ENCODE measurements around the gene PI4KA. TPM values are rescaled to one million over a fixed set of nuclear protein-coding genes. Genes with fewer than 3 reads are reported as not detected.

The PI4KA gene
- total and polyA plus RNA-seq, 4 donors = 19.4 to 47.5 (median 36.3) TPM

- Histone ChIP-seq H3K9ac (ENCODE audit: low read depth in 1 of 2, low read length in 2 of 2) (no peak overlapping the region), H3K4me3 (ENCODE audit: low read depth in 1 of 3, low read length in 3 of 3) (no peak overlapping the region), H3K36me3 (ENCODE audit: control insufficient read depth in 4 of 4, insufficient read depth in 3 of 4, low read depth in 1 of 4, low read length in 3 of 4) (no peaks in the 10 kb centered on the region), H3K27me3 (ENCODE audit: control insufficient read depth in 4 of 4, insufficient read depth in 4 of 4, low read length in 3 of 4) (peaks cover 0 to 2% (median 0%) of the 10 kb centered on the region in 4 donors), H3K27ac (ENCODE audit: low read depth in 1 of 2, low read length in 2 of 2) (no peak overlapping the region), H3K9me3 (ENCODE audit: control insufficient read depth in 4 of 4, low read length in 3 of 4) (no peaks in the 10 kb centered on the region), H3K4me1 (ENCODE audit: control insufficient read depth in 4 of 4, insufficient read depth in 4 of 4, low read length in 3 of 4) (no peaks in the 10 kb centered on the region)
- DNase-seq (ENCODE audit: low spot score) = no peak
- WGBS = 75% methylated on average over 5 of the region's 5 CpGs
- no peak for TF ChIP-seq RAD21 (IDR thresholded peaks at IDR 0.05)
- no peak for TF ChIP-seq GABPA (IDR thresholded peaks at IDR 0.05 in 1 of 2, conservative IDR thresholded peaks at IDR 0.05 in 1 of 2)
- no peak for TF ChIP-seq MAX (IDR thresholded peaks at IDR 0.05)
- no peak for TF ChIP-seq RXRA (IDR thresholded peaks at IDR 0.05)
- TF ChIP-seq EGR1 (IDR thresholded peaks at IDR 0.05; ENCODE audit: low read depth in 2 of 2) = no peak
- no peak for TF ChIP-seq NR2F2 (IDR thresholded peaks at IDR 0.05)
- no peak for TF ChIP-seq HNF4G (IDR thresholded peaks at IDR 0.05)
- TF ChIP-seq ZBTB33 (IDR thresholded peaks at IDR 0.05) = no peak
- no peak for TF ChIP-seq FOXA1 (IDR thresholded peaks at IDR 0.05)
- no peak for TF ChIP-seq REST (IDR thresholded peaks at IDR 0.05)
- TF ChIP-seq SP1 (IDR thresholded peaks at IDR 0.05) = no peak
- TF ChIP-seq CTCF (IDR thresholded peaks at IDR 0.05; ENCODE audit: low read depth, low read length, missing input control) = no peak
These were observed 185.1 kb downstream of the PI4KA start for GRCh38 chr22:20673295-20674195.

- Histone ChIP-seq H3K4me3 (ENCODE audit: low read depth in 1 of 3, low read length in 3 of 3) (no peak overlapping the region), H3K36me3 (ENCODE audit: control insufficient read depth in 4 of 4, insufficient read depth in 3 of 4, low read depth in 1 of 4, low read length in 3 of 4) (no peaks in the 10 kb centered on the region), H3K27ac (ENCODE audit: low read depth in 1 of 2, low read length in 2 of 2) (no peak overlapping the region), H3K9me3 (ENCODE audit: control insufficient read depth in 4 of 4, low read length in 3 of 4) (no peaks in the 10 kb centered on the region), H3K4me1 (ENCODE audit: control insufficient read depth in 4 of 4, insufficient read depth in 4 of 4, low read length in 3 of 4) (no peaks in the 10 kb centered on the region), H3K9ac (ENCODE audit: low read depth in 1 of 2, low read length in 2 of 2) (no peak overlapping the region), H3K27me3 (ENCODE audit: control insufficient read depth in 4 of 4, insufficient read depth in 4 of 4, low read length in 3 of 4) (peaks cover 0 to 2% (median 0%) of the 10 kb centered on the region in 4 donors)
- TF ChIP-seq TAF1 (conservative IDR thresholded peaks at IDR 0.05) = no peak
- DNase-seq (ENCODE audit: low spot score) = no peak
- WGBS = 72% methylated on average over 3 of the region's 3 CpGs
These were observed 185.9 kb downstream of the PI4KA start for GRCh38 chr22:20672732-20673131.

Data from liver (tissue), 9 donors.